Mesothelial cell of epicardium (in vitro differentiated cells): ENCODE measurements around the gene NR1H2. TPM values are rescaled to one million over a fixed set of nuclear protein-coding genes. Genes with fewer than 3 reads are reported as not detected.
A peak's percentile ranks its signal among the peaks of the same experiment; 100 is the strongest.

Experiments
- DNase-seq, 2 experiments: peaks; one replicate each; pipeline ENCODE4 v3.0.0; 2021; ENCODE audit warnings: low spot score in 2 of 2; ENCODE audit not compliant: unreplicated experiment in 2 of 2
- H3K27ac Mint-ChIP-seq: 2 replicates; pipeline ENCODE4 v1.8.0; 2021; ENCODE audit warnings: mixed read lengths
- H3K27me3 Mint-ChIP-seq: 2 replicates; pipeline ENCODE4 v1.8.0; 2021; ENCODE audit warnings: low read depth, mixed read lengths
- H3K36me3 Mint-ChIP-seq: 2 replicates; pipeline ENCODE4 v1.8.0; 2021; ENCODE audit warnings: mixed read lengths
- H3K4me1 Mint-ChIP-seq: 2 replicates; pipeline ENCODE4 v1.8.0; 2021; ENCODE audit warnings: mixed read lengths
- H3K4me3 Mint-ChIP-seq: 2 replicates; pipeline ENCODE4 v1.8.0; 2021; ENCODE audit warnings: mild to moderate bottlenecking, moderate library complexity, mixed read lengths
- H3K9me3 Mint-ChIP-seq: 2 replicates; pipeline ENCODE4 v1.8.0; 2021; ENCODE audit warnings: mixed read lengths
- total RNA-seq: library from RNA; stranded (reverse); gene quantifications from 3 replicates; pipeline ENCODE4 v1.2.1, GENCODE V29; 2021
- TF ChIP-seq, protein P1 (sequence below): fragments of 200-600 bp; sonication (generic); IDR thresholded peaks from one replicate; pipeline ENCODE4 v1.5.0; 2021; ENCODE audit warnings: antibody characterized with exemption; ENCODE audit not compliant: unreplicated experiment

The NR1H2 gene
- total RNA-seq, 1 donor from 2014 or later, result 39.1 TPM

DNA sequence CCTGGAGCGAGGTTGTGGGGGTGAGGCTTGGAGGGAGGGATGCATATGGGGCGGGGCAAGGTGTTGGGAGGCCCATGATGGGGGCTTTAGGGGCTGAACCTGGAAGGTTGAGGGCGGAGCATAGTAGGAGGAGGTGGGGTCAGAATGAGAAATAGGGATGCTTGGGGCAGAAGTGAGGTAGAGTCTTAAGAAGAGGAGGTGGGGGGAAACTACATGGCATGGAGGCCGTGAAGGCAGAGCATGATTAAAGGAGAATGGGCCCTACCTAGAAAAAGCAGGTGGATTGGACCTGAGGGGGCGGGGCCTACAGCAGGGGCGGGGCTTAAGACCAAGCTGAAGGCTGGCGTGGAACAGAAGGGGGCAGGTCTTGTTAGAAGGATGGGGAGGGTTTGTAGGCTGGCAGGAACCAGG lies 799 bp downstream of the NR1H2 start:
- DNase-seq, result peak in 1 of 2 experiments; percentile 44

DNA sequence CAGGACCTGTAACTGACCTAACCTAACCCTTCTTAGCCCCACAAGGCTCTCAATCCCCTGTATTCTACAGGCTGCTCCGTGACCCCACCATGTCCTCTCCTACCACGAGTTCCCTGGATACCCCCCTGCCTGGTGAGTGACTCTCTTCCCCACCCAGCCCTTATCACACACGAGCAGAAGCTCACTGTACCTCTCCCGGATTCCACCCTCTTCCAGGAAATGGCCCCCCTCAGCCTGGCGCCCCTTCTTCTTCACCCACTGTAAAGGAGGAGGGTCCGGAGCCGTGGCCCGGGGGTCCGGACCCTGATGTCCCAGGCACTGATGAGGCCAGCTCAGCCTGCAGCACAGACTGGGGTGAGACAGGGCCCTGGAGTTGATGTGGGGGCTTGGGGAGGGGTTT lies 1.3 kb downstream of the NR1H2 start:
- H3K9me3 Mint-ChIP-seq, result no peaks in the 10 kb centered on the region
- H3K27ac Mint-ChIP-seq, result no peak overlapping the region
- DNase-seq, result no peak
- no peaks in the 10 kb centered on the region for H3K27me3 Mint-ChIP-seq
- peaks cover 13% of the 10 kb centered on the region for H3K36me3 Mint-ChIP-seq
- TF ChIP-seq, protein P1, sequence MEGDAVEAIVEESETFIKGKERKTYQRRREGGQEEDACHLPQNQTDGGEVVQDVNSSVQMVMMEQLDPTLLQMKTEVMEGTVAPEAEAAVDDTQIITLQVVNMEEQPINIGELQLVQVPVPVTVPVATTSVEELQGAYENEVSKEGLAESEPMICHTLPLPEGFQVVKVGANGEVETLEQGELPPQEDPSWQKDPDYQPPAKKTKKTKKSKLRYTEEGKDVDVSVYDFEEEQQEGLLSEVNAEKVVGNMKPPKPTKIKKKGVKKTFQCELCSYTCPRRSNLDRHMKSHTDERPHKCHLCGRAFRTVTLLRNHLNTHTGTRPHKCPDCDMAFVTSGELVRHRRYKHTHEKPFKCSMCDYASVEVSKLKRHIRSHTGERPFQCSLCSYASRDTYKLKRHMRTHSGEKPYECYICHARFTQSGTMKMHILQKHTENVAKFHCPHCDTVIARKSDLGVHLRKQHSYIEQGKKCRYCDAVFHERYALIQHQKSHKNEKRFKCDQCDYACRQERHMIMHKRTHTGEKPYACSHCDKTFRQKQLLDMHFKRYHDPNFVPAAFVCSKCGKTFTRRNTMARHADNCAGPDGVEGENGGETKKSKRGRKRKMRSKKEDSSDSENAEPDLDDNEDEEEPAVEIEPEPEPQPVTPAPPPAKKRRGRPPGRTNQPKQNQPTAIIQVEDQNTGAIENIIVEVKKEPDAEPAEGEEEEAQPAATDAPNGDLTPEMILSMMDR, result no peak
- peaks cover 4% of the 10 kb centered on the region for H3K4me1 Mint-ChIP-seq
- H3K4me3 Mint-ChIP-seq, result peak overlapping the region; percentile 95

More for the DNA sequence above, 799 bp downstream of the NR1H2 start:
- Mint-ChIP-seq H3K4me1 (peaks cover 4% of the 10 kb centered on the region), H3K27me3 (no peaks in the 10 kb centered on the region), H3K36me3 (peaks cover 13% of the 10 kb centered on the region), H3K9me3 (no peaks in the 10 kb centered on the region), H3K27ac (peak overlapping the region; percentile 69), H3K4me3 (peak overlapping the region; percentile 95)
- TF ChIP-seq, protein P1, result no peak

DNA sequence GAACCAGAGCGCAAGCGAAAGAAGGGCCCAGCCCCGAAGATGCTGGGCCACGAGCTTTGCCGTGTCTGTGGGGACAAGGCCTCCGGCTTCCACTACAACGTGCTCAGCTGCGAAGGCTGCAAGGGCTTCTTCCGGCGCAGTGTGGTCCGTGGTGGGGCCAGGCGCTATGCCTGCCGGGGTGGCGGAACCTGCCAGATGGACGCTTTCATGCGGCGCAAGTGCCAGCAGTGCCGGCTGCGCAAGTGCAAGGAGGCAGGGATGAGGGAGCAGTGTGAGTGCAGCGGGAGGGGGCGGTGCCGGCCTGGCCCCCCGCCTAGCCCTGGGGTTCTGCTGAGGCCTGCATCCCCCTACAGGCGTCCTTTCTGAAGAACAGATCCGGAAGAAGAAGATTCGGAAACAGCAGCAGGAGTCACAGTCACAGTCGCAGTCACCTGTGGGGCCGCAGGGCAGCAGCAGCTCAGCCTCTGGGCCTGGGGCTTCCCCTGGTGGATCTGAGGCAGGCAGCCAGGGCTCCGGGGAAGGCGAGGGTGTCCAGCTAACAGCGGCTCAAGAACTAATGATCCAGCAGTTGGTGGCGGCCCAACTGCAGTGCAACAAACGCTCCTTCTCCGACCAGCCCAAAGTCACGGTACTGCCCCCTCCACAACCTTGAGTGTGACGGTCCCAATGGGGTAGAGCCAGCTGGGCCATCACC lies 2.1 kb downstream of the NR1H2 start:
- Mint-ChIP-seq H3K27ac (no peak overlapping the region), H3K27me3 (no peaks in the 10 kb centered on the region), H3K36me3 (peaks cover 13% of the 10 kb centered on the region), H3K4me3 (peak overlapping the region; percentile 49), H3K9me3 (no peaks in the 10 kb centered on the region), H3K4me1 (peaks cover 6% of the 10 kb centered on the region)
- TF ChIP-seq, protein P1, result no peak
- DNase-seq, result no peak

DNA sequence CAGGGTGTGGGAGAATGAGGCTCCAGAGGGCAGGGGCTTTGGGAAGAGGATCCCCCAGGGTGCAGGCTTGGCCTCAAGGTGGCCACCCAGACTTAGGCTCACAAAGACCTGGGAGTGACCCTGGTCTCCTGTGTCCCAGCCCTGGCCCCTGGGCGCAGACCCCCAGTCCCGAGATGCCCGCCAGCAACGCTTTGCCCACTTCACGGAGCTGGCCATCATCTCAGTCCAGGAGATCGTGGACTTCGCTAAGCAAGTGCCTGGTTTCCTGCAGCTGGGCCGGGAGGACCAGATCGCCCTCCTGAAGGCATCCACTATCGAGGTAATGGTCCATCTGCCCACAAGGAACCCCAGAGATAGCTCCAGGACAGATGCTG lies 2.6 kb downstream of the NR1H2 start:
- no peak for DNase-seq
- no peaks in the 10 kb centered on the region for H3K27me3 Mint-ChIP-seq
- no peaks in the 10 kb centered on the region for H3K9me3 Mint-ChIP-seq
- no peak overlapping the region for H3K27ac Mint-ChIP-seq
- H3K4me1 Mint-ChIP-seq, result peaks cover 11% of the 10 kb centered on the region
- H3K4me3 Mint-ChIP-seq, result no peak overlapping the region
- peaks cover 13% of the 10 kb centered on the region for H3K36me3 Mint-ChIP-seq
- TF ChIP-seq, protein P1, result no peak

DNA sequence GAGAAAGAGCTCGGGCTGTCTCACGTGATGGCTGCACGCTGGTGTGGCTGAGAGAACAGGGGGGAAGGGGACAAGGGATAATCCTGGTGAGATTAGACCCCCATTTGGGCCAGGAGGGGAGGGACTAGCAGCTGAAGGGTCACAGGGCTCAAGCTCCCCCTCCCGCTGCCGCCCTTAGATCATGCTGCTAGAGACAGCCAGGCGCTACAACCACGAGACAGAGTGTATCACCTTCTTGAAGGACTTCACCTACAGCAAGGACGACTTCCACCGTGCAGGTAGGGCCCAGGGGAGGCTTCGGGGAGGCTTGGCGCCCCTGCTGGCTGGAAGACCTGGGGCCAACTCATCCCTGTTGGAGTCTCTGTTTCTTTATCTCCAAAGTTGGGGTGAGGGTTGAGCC lies 3.3 kb downstream of the NR1H2 start:
- H3K9me3 Mint-ChIP-seq, result no peaks in the 10 kb centered on the region
- peaks cover 13% of the 10 kb centered on the region for H3K36me3 Mint-ChIP-seq
- H3K27me3 Mint-ChIP-seq, result no peaks in the 10 kb centered on the region
- H3K4me1 Mint-ChIP-seq, result peaks cover 17% of the 10 kb centered on the region
- no peak overlapping the region for H3K4me3 Mint-ChIP-seq
- TF ChIP-seq, protein P1, result no peak
- no peak for DNase-seq
- H3K27ac Mint-ChIP-seq, result no peak overlapping the region

DNA sequence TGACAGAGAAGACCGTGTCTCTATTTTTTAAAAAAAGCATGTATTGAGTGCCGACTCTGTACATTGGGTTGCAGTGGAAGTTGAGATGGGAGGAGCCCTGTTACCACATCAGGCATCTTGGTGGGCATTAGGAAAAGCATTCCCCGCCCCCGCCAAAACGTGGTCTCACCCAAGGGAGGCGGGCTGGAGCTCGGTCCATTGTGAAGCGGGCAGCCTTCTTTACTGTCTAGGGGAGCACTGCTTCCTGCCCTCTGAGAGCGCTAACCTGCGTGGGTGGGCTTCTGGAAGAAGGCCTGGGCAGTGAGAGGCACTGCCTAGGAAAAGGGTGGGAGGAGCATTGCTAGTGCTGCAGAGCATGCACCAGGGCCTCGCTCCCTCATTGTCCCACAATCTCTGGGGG lies 3.9 kb downstream of the NR1H2 start:
- TF ChIP-seq, protein P1, result no peak
- Mint-ChIP-seq H3K36me3 (peaks cover 13% of the 10 kb centered on the region), H3K27me3 (no peaks in the 10 kb centered on the region), H3K27ac (no peak overlapping the region), H3K4me1 (peaks cover 22% of the 10 kb centered on the region), H3K9me3 (no peaks in the 10 kb centered on the region), H3K4me3 (no peak overlapping the region)
- DNase-seq, result no peak
